GM21619 (cell line): ENCODE measurements around the gene SMIM10L2A.
"Not testable (repeated sequence)": the region's sequence is repeated elsewhere in the genome, so short reads cannot be mapped to it uniquely, and the experiment has no call there.

ENCODE experiments used
- ATAC-seq: cut with Tn5 transposase; IDR thresholded peaks from one replicate; pipeline ENCODE4 v1.9.1; 2021; ENCODE audit not compliant: unreplicated experiment

SMIM10L2A gene

GRCh38 chrX:135421537-135421931 is 210 bp upstream of the SMIM10L2A start:
- peak; percentile 95 for ATAC-seq

GRCh38 chrX:135422810-135423168 is 1.0 kb downstream of the SMIM10L2A start:
- not testable (repeated sequence) for ATAC-seq

- not testable (repeated sequence) for ATAC-seq
Observed at GRCh38 chrX:135423173-135423864, 1.6 kb downstream of the SMIM10L2A start.

GRCh38 chrX:135424469-135424868 is 2.7 kb downstream of the SMIM10L2A start:
- ATAC-seq, result no peak

GRCh38 chrX:135425026-135425965 is 3.6 kb downstream of the SMIM10L2A start:
- ATAC-seq, result no peak

- no peak for ATAC-seq
Observed at GRCh38 chrX:135429429-135429828, 7.7 kb downstream of the SMIM10L2A start.

GRCh38 chrX:135431886-135432285 is 10.1 kb downstream of the SMIM10L2A start:
- no peak for ATAC-seq

- ATAC-seq, result no peak
Observed at GRCh38 chrX:135432453-135432852, 10.7 kb downstream of the SMIM10L2A start.

GRCh38 chrX:135432881-135433521 is 11.3 kb downstream of the SMIM10L2A start:
- ATAC-seq, result no peak

GRCh38 chrX:135433531-135434257 is 11.9 kb downstream of the SMIM10L2A start:
- no peak for ATAC-seq

- ATAC-seq, result no peak
Observed at GRCh38 chrX:135434258-135435138, 12.8 kb downstream of the SMIM10L2A start.

- ATAC-seq, result no peak
Observed at GRCh38 chrX:135435139-135435922, 13.6 kb downstream of the SMIM10L2A start.

GRCh38 chrX:135435933-135436332 is 14.2 kb downstream of the SMIM10L2A start:
- ATAC-seq, result no peak

- ATAC-seq, result no peak
Observed at GRCh38 chrX:135436456-135436855, 14.7 kb downstream of the SMIM10L2A start.

- ATAC-seq, result no peak
Observed at GRCh38 chrX:135436966-135437866, 15.5 kb downstream of the SMIM10L2A start.

- ATAC-seq, result no peak
Observed at GRCh38 chrX:135437867-135438733, 16.4 kb downstream of the SMIM10L2A start.

GRCh38 chrX:135438734-135439043 is 16.9 kb downstream of the SMIM10L2A start:
- no peak for ATAC-seq
